HG03103 (cell line): ENCODE measurements around the gene FABP2.

Experiments used
- ATAC-seq: cut with Tn5 transposase; IDR thresholded peaks from one replicate; pipeline ENCODE4 v1.9.1; 2021; ENCODE audit warnings: low read depth; ENCODE audit not compliant: unreplicated experiment

Gene FABP2

GRCh38 chr4:119271361-119272085, 50.4 kb downstream of the FABP2 start:
- ATAC-seq = no peak

GRCh38 chr4:119268466-119268865, 53.5 kb downstream of the FABP2 start:
- no peak for ATAC-seq
